GM12865 (cell line): ENCODE measurements around the gene CHST6.

Source experiments
- DNase-seq: peaks from one replicate; pipeline ENCODE4 v3.0.0; 2010; ENCODE audit warnings: low read depth
- H3K4me3 ChIP-seq: 2 replicates; pipeline ENCODE4 v1.5.1; 2011; ENCODE audit warnings: mild to moderate bottlenecking, low read depth, low read length, control low read depth
- CTCF ChIP-seq: IDR thresholded peaks from 2 replicates; pipeline ENCODE4 v1.5.1; 2011; ENCODE audit warnings: low read length, control low read depth, low read depth, inconsistent platforms; ENCODE audit not compliant: insufficient read depth; ENCODE audit errors: missing control alignments

CHST6 gene

GRCh38 chr16:75455677-75456076 lies 39.6 kb downstream of the CHST6 start:
- TF ChIP-seq CTCF, result no peak
- no peak for DNase-seq
- no peak overlapping the region for H3K4me3 ChIP-seq

- TF ChIP-seq CTCF, result no peak
- DNase-seq, result no peak
- no peak overlapping the region for H3K4me3 ChIP-seq
These were observed 42.6 kb downstream of the CHST6 start for GRCh38 chr16:75452464-75453190.

GRCh38 chr16:75446416-75446815 lies 48.8 kb downstream of the CHST6 start:
- no peak for DNase-seq
- TF ChIP-seq CTCF, result no peak
- H3K4me3 ChIP-seq, result no peak overlapping the region

- DNase-seq, result no peak
- no peak for TF ChIP-seq CTCF
- H3K4me3 ChIP-seq, result no peak overlapping the region
These were observed 49.9 kb downstream of the CHST6 start for GRCh38 chr16:75445298-75445697.

- DNase-seq, result no peak
These were observed 51.9 kb downstream of the CHST6 start for GRCh38 chr16:75443298-75443697.

GRCh38 chr16:75433732-75434413 lies 61.4 kb downstream of the CHST6 start:
- peak overlapping the region; percentile 72 for H3K4me3 ChIP-seq
- DNase-seq, result peak; percentile 85
- no peak for TF ChIP-seq CTCF

More at GRCh38 chr16:75443298-75443697, 51.9 kb downstream of the CHST6 start:
- H3K4me3 ChIP-seq, result no peak overlapping the region
- no peak for TF ChIP-seq CTCF
